Glutamatergic neuron (in vitro differentiated cells): ENCODE results near the gene MXRA8. TPM values are rescaled to one million over a fixed set of nuclear protein-coding genes. Genes with fewer than 3 reads are reported as not detected.
"Not testable (repeated sequence)": the region's sequence is repeated elsewhere in the genome, so short reads cannot be mapped to it uniquely, and the experiment has no call there.

Source experiments
- DNase-seq: peaks from one replicate; pipeline ENCODE4 v3.0.0; 2022
- H3K27ac Mint-ChIP-seq: one replicate; pipeline ENCODE4 v1.8.0; 2020; ENCODE audit warnings: mild to moderate bottlenecking, mixed read lengths, inconsistent platforms; ENCODE audit not compliant: unreplicated experiment
- H3K27me3 Mint-ChIP-seq: one replicate; pipeline ENCODE4 v1.8.0; 2020; ENCODE audit warnings: mild to moderate bottlenecking, moderate library complexity, mixed read lengths, inconsistent platforms; ENCODE audit not compliant: unreplicated experiment
- H3K36me3 Mint-ChIP-seq: one replicate; pipeline ENCODE4 v1.8.0; 2020; ENCODE audit warnings: mild to moderate bottlenecking, mixed read lengths, inconsistent platforms; ENCODE audit not compliant: unreplicated experiment
- H3K4me1 Mint-ChIP-seq: one replicate; pipeline ENCODE4 v1.8.0; 2020; ENCODE audit warnings: mild to moderate bottlenecking, low read depth, mixed read lengths, inconsistent platforms; ENCODE audit not compliant: unreplicated experiment
- H3K4me3 Mint-ChIP-seq: one replicate; pipeline ENCODE4 v1.8.0; 2020; ENCODE audit warnings: mild to moderate bottlenecking, mixed read lengths, inconsistent platforms; ENCODE audit not compliant: unreplicated experiment
- H3K9me3 Mint-ChIP-seq: one replicate; pipeline ENCODE4 v1.8.0; 2020; ENCODE audit warnings: mild to moderate bottlenecking, moderate library complexity, mixed read lengths, inconsistent platforms; ENCODE audit not compliant: unreplicated experiment
- CTCF ChIP-seq: fragments of 200-600 bp; sonication (generic); IDR thresholded peaks from one replicate; pipeline ENCODE4 v1.5.0; 2021; ENCODE audit not compliant: partially characterized antibody, unreplicated experiment
- total RNA-seq: library from RNA; stranded (reverse); fragmentation: NEBNext Ultra II Directional; extraction: Animal tissue kit (Norgen Biotek cat#: 25700); gene quantifications from one replicate; pipeline ENCODE4 v1.2.1, GENCODE V29; 2021; ENCODE audit not compliant: unreplicated experiment

Gene MXRA8
- total RNA-seq, 1 donor from 2014 or later = 7.7 TPM

- no peak for DNase-seq
- Mint-ChIP-seq H3K27ac (peak overlapping the region; percentile 70), H3K4me3 (peak overlapping the region; percentile 32), H3K27me3 (peaks cover 8% of the 10 kb centered on the region), H3K4me1 (peaks cover 8% of the 10 kb centered on the region), H3K9me3 (peaks cover 21% of the 10 kb centered on the region), H3K36me3 (no peaks in the 10 kb centered on the region)
- no peak for TF ChIP-seq CTCF
Observed at GRCh38 chr1:1403653-1404052, 45.3 kb upstream of the MXRA8 start.

GRCh38 chr1:1402901-1403392 is 44.6 kb upstream of the MXRA8 start:
- not testable (repeated sequence) for DNase-seq, H3K4me3 Mint-ChIP-seq, H3K27me3 Mint-ChIP-seq, H3K4me1 Mint-ChIP-seq, H3K36me3 Mint-ChIP-seq
- H3K27ac Mint-ChIP-seq = peak overlapping the region; percentile 70
- H3K9me3 Mint-ChIP-seq = peaks cover 24% of the 10 kb centered on the region

GRCh38 chr1:1402072-1402900 is 43.9 kb upstream of the MXRA8 start:
- H3K27ac Mint-ChIP-seq = peak overlapping the region; percentile 10
- TF ChIP-seq CTCF = peak; percentile 47
- peak overlapping the region; percentile 52 for H3K4me3 Mint-ChIP-seq
- peaks cover 24% of the 10 kb centered on the region for H3K9me3 Mint-ChIP-seq
- H3K4me1 Mint-ChIP-seq = peaks cover 5% of the 10 kb centered on the region
- no peaks in the 10 kb centered on the region for H3K36me3 Mint-ChIP-seq
- H3K27me3 Mint-ChIP-seq = peaks cover 5% of the 10 kb centered on the region
- peak; percentile 66 for DNase-seq

- Mint-ChIP-seq H3K27me3 (peaks cover 3% of the 10 kb centered on the region), H3K4me1 (peaks cover 5% of the 10 kb centered on the region), H3K36me3 (no peaks in the 10 kb centered on the region), H3K4me3 (peak overlapping the region; percentile 69), H3K9me3 (peaks cover 24% of the 10 kb centered on the region), H3K27ac (peak overlapping the region; percentile 17)
- no peak for TF ChIP-seq CTCF
- DNase-seq = no peak
Observed at GRCh38 chr1:1401457-1402010, 43.2 kb upstream of the MXRA8 start.

- Mint-ChIP-seq H3K9me3 (peaks cover 22% of the 10 kb centered on the region), H3K36me3 (no peaks in the 10 kb centered on the region), H3K27ac (peak overlapping the region; percentile 75), H3K27me3 (peaks cover 3% of the 10 kb centered on the region), H3K4me1 (peaks cover 4% of the 10 kb centered on the region), H3K4me3 (peak overlapping the region; percentile 93)
- no peak for DNase-seq
- TF ChIP-seq CTCF = no peak
Observed at GRCh38 chr1:1400576-1401456, 42.5 kb upstream of the MXRA8 start.
